NCI-H146 treated with DMSO at 0.1 percent for 48 hours (cell line): ENCODE results near the gene PRKN.

Experiments used
- DNase-seq: peaks from one replicate; lab custom pipeline; 2025; ENCODE audit not compliant: unreplicated experiment; lab: John Stamatoyannopoulos, UW

The PRKN gene

DNA sequence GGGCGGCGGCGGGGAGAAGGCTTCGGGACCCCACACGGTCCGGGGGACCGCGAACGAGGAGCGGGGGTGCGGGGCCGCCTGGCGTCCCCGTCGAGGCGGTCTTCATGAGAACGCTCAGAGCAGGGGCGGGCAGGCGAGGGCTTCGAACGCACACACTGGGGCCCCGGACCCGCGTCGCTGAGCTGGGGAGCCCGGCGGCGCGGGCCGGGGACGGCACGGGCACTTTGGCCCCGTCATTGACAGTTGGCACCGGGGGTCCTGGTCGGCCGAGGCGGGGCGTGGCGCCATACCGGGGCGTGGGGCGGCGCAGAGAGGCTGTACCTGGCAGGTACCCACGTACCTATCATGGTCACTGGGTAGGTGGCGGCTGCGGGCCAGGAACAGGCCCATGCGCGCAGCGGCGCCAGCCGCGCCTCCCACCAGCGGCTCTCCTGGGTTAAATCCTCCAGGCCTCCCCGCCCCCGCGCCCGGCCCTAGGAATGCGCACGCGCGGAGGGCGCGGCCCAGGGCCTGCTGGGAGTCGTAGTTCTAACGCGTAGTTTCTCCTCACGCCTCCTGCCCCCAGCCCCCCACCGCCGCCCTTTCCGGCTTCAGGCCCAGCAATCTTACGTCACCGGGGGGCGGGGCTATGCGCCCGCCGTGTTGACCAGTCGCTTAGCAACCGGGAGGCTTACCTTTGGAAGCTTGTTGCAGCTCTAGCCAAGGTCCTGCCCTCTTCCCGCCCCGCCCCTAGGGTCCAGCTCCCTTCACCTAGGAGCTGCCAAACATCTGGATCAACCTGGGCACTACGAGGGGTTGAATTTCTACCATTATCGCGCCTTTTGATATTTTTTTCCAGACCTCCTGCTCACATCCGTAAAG, at the start of gene PRKN, which contains the start of gene PACRG:
Gene PRKN, minus strand, starts transcription at position 445 of the 861 bp plus-strand sequence.
Gene PACRG, plus strand, starts transcription at position 653 of the 861 bp plus-strand sequence.
- peak; percentile 100 for DNase-seq

DNA sequence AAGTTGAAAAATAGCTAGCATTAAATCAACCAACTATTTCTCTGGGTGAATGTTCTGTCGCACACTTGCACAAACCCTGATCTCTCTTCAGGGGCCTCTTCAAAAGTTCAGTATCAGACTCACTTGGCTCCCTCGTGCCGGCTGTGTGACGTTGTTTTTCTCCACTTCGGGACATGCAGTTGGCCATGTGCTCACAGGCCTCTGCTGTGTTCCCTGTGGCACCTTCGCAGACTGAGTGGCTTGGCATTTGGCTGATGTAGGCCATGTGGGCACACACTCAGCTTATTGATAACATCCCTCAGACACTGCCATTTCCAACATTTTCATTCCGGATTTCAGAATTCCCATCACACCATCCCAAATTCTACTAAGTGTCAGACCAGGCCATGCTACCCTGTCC, 49.5 kb upstream of the PRKN start:
- DNase-seq = no peak

DNA sequence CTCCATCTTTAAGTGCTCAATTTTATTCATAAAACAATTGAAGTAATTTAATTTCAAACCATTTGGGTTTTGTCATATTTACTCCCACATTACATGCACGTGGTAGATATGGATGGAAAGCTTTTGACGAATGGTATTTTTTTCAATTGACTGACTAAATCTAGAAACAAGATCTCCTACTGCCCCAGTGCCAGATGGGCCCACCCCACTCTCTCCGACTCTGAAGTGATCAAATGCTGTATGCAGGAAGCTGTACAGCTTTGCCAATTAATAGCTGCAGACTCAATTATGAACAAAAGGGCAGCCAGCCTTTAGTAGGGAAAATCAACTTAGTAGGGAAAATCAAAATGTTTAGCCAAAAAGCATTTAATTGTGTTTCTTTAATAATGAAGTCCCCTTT, 46.4 kb upstream of the PRKN start:
- DNase-seq = no peak

DNA sequence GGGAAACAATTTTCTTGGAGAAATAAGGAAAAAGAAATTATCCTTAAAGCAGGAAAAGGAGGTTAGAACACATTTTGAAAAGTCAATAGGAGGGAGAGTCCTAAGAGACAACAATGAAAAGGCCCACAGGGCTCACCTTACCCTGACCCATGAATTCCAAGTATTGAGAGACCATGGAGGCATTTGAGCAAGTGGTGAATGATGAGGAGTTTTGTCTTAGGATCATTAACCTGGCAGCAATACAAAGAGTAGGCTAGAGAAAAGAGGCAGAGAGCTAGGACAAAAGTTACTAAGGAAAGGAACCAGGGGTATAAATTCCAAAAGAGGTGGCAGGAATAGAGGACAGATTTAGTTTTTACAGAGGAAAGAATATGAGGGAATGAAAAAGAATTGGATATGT, 44.9 kb upstream of the PRKN start:
- DNase-seq = no peak

DNA sequence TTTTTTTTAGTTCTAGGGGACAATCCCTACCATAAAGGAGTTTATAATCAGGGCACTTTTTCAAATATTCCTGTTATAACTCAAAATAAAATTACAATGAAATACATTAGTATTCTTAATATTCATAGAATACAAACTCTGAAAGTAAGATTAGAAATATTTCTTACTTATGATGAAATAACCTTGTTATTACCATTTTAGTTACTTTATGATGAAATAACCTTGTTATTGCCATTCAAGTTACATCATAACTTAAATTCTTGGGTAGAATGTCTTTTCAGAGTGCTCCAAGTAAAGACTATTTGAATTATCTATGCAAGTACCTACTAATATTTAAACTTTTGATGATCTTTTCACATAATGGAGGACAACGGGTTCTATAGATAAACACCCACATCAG, 43.4 kb upstream of the PRKN start:
- DNase-seq = no peak

DNA sequence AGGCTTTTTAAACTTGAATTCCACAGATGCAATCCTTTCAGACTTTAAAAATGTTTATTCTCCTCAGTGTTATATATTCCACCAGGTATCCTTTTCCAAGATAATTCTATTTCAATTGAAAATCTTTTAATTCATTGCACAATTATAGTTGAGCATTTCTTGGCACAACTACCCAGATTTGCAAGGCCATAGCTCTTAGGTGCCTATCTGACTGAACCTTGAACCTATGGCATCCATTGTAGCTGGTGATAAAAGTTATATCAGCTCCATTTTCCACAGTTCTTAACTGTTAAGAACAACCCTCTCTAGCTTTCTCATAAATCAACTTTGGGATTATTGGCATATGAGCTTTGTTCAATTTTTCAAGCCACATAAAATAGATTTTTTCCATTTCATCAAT, 42.6 kb upstream of the PRKN start:
- no peak for DNase-seq

DNA sequence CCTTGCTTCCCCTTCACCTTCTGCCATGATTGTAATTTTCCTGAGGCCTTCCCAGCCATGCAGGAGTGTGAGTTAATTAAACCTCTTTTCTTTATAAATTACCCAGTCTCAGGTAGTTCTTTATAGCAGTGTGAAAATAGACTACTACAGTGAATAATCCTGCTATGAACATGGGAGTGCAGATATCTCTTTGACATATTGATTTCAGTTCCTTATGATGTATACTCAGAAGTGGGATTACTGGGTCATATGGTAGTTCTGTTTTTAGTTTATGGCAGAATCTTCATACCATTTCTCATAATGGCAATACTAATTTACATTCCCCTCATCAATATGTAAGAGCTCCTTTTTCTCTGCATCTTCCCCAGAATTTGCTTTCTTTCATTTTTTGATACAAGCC, 26.2 kb upstream of the PRKN start:
- no peak for DNase-seq

DNA sequence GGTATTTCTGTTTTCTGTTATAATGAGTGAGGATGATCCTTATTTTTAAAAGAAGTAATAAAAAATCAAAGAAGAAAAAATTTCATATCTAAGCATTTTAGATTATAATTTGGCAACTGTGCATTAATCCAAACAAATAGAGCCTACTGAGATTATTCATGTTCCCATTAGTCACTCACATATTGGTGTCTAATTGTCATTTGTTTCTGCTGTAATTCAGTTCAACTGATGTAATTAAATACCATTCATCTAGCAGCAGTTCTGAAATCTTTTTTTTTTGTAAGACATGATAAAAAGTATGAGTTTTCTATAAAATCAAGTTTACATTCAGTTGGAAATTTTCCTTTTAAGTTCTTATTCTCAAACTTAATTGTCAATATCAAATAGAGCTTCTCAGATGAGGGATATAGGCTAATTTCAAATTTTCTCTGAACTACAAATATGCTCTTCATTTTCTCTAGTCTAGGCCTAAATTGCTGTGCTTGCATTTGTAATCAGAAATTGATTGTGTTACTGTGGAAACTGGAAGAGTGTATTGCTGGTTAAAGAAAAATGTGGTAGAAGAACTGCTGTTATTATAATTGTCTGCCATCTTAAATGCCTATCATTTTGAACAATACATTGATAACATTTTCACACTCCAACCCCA, 23.8 kb upstream of the PRKN start:
- DNase-seq = no peak

DNA sequence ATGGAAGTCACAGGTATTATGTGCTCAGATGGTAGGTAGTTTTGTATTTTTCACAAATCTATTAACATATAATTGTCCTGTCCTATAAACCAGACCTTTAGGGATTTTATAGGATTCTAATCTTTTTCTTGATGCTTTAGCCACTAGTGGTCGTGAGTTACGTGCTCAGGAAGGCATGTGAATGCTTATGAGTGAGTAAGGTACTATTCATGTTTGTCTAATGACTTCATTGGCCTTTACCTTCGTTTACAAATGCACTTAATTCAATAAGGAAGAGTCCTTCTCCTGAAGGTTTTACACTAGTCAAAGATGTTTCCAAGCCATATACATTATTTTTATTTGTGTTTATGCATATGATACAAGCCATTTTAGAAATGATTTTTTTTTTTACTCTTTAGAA, 23.2 kb upstream of the PRKN start:
- no peak for DNase-seq

DNA sequence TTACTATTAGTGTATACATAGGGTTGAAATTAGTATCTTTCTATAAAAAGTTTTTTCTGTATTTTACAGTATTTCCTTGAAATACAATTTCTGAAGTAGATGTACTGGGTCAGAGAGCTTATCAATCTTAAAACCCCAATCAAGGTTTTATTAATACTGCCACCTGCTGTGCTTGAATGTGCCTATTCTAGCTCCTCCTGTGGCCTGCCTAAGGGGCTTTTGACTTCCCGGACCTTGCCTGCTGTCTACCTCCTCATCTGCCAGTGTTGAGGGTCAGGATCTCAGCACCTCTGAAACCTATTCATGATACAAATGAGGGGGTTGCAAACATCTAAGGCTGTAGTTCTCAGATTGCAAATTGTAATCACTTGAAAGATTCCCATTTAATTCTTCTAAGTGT, 9.4 kb upstream of the PRKN start:
- DNase-seq = no peak

DNA sequence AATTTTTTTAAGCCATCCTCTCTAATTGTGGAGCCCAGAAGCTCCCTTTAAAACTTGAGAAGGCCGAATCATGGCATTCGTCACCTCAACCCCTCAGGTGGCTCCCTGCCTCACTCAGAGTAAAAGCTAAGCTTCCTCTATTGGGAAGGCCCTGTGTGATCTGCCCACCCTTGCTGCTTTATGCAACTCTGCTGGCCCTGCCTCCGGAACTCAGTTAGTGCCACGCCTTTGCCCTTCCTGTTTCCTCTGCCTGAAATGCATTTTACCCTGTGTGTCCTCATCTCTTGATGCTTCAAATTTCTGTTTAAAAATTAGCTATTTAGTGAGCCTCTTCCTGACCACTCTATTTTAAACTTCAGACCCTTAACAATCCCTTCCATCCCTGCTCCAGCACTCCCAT, 5.9 kb upstream of the PRKN start:
- no peak for DNase-seq

DNA sequence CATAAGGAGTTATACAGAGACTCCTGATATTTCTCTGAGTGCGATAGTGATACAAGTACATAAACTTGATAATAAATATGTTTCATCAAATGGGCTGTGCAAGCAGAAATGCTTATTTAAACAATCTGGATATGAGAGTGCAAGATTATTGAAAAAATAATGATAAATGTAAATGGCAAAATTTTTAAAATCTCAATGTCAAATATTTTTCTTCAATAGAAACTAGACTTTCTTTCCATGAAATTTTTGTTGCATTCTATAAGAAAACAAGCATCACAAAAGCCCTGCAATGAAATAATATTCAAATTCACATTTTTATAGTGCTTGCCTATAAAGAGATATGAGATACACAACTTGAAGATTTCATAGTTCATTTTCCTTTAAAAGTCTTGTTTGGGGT, 2.9 kb upstream of the PRKN start:
- no peak for DNase-seq

DNA sequence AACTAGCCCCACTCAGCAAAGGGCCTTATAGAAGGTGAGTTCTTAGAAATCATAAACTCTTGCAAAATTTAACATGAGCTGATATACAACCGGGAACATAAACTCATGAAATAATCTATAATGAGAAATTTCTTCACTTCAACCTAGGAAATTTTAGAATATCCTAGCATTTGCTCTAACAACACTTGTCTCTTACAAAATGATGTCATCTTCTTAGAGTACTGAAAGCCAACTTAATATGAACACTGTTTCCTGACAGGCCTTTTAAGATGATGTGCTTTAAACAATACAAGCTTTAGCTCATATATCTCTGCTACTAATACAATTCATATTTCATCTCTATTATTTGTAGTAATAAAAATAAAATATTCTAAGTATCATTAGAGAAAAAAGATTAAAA, 1.1 kb upstream of the PRKN start:
- DNase-seq = peak; percentile 33

DNA sequence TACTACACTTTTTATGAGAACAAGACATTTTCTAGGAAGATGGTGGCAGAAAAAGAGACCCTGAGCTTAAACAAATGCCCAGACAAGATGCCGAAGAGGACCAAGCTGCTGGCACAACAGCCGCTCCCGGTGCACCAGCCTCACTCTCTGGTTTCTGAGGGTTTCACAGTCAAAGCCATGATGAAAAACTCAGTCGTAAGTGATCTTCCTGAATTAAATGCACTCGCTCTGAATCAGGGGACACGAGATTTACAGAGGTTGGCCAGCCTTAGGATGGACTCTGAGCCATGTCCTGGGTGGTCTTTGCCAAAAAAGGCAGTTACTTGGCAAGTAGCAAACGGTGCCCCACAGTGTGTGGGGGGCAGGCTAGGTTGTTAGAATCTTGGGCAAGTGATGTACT, 631 bp upstream of the PRKN start:
- DNase-seq = no peak

DNA sequence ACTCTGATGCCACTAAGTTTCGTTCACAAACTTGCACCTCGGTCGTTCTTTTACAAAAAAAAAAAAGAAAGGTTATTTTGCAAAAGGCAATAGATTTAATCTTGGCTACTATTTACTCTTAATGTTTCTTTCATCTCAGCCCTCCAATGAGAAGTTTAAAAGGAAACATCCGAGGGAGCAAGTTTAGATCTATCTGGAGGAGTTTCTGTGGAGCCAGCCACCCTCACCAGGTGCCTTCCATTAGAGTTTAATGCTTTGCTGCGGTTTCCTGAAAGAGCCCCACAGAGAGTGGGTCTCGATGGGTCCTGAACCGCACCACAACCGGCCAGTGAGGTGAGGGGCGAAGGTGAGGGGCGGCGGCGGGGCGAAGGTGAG, 632 bp downstream of the PRKN start:
- peak; percentile 38 for DNase-seq

DNA sequence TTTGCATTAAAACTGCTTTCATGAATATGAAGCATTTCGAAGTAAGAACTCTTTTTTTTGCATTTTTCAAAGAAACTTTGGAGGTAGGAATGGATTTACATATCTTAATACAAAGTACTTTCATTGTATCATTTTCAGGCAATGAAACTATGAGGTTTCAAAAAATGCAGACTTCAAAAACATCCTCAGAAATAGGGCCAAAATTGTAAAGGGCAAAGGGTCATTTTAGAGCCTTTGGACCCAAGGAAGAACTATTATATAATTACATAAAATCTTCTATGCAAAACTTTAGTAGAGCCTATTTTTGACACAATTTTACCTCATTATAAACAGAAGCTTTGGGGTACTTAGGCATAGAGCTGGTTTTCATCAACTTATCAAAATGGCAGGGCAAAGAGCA, 4.9 kb downstream of the PRKN start:
- no peak for DNase-seq

DNA sequence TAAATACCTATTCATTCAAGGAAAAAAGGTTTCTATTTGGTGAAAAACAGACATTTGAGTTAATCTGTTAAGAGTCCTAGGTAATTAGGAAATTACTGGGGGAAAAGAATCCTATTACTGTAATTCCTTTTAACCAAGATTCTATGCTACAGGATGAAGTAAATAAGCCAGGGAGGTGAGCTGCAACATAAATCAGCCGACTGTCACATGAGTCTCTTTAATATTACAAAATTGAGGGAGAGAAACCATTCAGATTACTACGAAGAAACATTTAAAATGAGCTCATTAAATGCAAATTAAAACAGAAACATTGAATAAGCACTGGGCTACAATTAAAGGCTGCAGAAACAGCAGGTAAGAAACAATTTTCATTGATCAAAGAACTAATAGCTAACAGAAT, 5.3 kb downstream of the PRKN start:
- no peak for DNase-seq

DNA sequence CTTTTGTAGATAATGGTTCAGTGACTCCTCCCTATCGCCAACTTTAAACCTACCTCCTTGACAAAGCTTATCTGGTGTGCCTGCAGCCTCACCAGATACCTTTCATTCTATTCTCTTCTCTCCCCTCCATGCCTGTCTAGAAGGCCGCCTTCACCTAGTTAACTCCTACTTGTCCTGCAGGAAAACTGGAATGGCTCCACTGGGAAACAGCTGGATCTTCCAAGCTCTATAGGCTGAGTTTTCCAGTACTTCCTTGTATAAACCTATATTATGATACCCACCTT, 6.2 kb downstream of the PRKN start:
- no peak for DNase-seq

DNA sequence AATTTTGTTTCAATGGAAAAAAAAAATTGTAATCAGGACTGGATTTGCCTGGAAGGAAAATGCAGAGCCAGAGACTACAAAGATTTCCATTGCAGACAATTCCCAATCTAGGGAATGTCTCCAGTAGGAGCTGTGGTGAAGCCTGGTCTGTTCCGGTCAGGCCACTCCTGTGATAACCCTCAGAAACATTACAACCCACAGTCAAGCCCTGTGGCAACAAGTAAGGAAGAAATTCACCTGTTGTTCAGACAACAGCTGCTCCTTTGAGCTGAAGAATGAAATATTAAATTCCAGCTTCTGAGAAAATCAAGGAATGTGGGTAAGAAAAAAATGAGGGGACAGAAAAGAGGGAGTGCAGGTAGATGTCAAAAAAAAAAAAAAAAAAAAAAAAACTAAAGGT, 8.0 kb downstream of the PRKN start:
- no peak for DNase-seq

DNA sequence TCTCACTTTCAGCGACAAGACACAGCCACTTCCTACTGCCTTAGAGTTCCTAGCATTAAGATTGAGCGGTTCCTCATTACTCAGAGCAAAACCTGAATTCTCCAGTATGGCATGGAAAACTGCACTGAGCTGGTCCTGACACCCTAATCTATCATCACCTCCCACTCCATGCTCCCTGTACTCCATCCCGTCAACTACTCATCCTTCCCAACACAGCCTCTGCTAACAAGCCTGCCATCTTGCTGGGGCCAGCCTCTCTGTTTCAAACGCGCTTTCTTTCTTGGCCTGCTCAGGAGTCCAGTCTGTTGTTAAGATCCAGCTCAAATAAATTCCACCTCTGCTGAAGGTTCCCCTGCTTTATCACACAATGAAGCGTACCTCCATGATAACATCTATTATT, 12.0 kb downstream of the PRKN start:
- DNase-seq = no peak

DNA sequence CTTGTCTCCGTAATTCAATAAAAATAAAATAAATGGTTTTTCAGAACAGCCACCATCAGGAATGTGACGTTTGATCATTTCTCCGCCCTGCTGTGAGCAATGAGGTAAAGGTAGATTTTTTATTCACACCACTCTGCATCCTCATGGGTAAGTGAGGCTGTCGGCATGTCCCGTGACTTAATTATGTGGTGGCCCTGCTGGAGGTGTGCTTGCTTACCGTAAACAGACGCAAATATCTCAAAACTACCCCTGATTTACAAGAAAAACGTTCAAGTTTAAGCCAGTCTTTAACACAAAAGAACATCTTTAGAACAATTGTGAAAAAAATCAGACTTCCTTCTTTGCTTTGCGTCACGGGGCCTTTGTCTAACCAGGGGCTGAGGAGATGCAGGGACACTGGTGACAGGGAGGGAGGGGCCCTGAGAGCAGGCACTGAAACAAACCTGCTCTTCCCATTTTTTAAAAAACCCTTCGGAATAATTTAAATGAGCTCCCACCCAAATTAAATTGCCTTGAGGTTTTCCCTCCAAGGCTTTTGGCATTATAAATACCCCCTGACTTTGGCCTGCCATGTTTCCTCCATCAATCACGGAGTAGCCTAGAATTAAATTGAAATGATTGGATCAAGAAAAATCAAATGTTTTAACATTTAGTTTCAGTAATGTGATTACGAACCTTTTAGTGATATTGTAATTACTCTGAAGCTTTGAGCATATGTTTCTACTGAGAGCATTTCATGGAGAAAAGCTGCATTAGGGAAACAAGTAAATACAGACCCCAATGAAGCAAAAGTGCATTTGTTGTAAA, 13.4 kb downstream of the PRKN start:
- DNase-seq = no peak

DNA sequence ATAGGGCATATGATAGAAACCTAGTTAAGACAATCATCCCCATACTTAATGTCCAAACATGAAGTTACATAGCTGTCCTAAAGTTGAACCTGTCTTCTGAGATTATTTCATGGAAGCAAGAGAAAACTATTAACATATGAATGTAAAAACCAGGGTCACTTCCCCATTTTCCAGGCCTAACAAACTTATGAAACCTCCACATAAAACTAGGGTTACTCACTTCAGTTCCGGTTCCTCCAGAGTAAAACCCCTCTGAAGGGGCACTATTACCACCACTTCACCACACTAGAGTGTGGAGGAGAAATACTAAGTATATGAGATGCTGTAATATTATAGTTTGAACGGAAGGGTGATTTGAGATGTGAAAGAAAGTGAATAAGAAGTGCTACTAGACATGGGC, 14.9 kb downstream of the PRKN start:
- DNase-seq = no peak
